Activated B cell treated with CpG ODN at 0.5 μM for 24 hours (primary cell): ENCODE data around the gene SNAPC5. TPM values are rescaled to one million over a fixed set of nuclear protein-coding genes. Genes with fewer than 3 reads are reported as not detected.

Source experiments
- ATAC-seq: fragments of 200-7000 bp; cut with Tn5 transposase; one replicate; pipeline ENCODE4 v1.10.0; 2021; ENCODE audit warnings: low read depth, mild to moderate bottlenecking, moderate library complexity
- CTCF ChIA-PET: fragments of 350-600 bp; sonication (Branson Sonifier 250); formaldehyde crosslinking; loops from one replicate; lab custom pipeline; 2021; ENCODE audit warnings: antibody characterized with exemption; lab: Charles Lee
- POLR2A ChIA-PET: fragments of 350-600 bp; sonication (Branson Sonifier 250); formaldehyde crosslinking; loops from one replicate; lab custom pipeline; 2021; ENCODE audit warnings: antibody characterized with exemption; lab: Charles Lee
- DNase-seq: peaks from one replicate; pipeline ENCODE4 v3.0.0; 2022
- H3K27ac Mint-ChIP-seq: one replicate; pipeline ENCODE4 v1.8.0; 2020; ENCODE audit warnings: mixed read lengths
- H3K27me3 Mint-ChIP-seq: one replicate; pipeline ENCODE4 v1.8.0; 2021; ENCODE audit warnings: mixed read lengths
- H3K36me3 Mint-ChIP-seq: one replicate; pipeline ENCODE4 v1.8.0; 2021; ENCODE audit warnings: low read depth, mixed read lengths
- H3K4me1 Mint-ChIP-seq: one replicate; pipeline ENCODE4 v1.8.0; 2021; ENCODE audit warnings: mixed read lengths
- H3K4me3 Mint-ChIP-seq: one replicate; pipeline ENCODE4 v1.8.0; 2020; ENCODE audit warnings: mild to moderate bottlenecking, mixed read lengths
- H3K9me3 Mint-ChIP-seq: one replicate; pipeline ENCODE4 v1.8.0; 2020; ENCODE audit warnings: mixed read lengths
- CTCF ChIP-seq: fragments of 200-600 bp; IDR thresholded peaks from one replicate; pipeline ENCODE4 v1.8.0; 2022; ENCODE audit warnings: antibody characterized with exemption, mild to moderate bottlenecking
- intact Hi-C: fragments of 100-400 bp; cut with micrococcal nuclease; formaldehyde crosslinking; loops from one replicate; pipeline ENCODE4 v1.15.1; 2024
- total RNA-seq: library from RNA; stranded (reverse); gene quantifications from 2 replicates; pipeline ENCODE4 v1.2.3, GENCODE V29; 2022

SNAPC5 gene
- total RNA-seq, 1 donor from 2014 or later: 28.5 TPM

GRCh38 chr15:66454143-66454542 is 43.4 kb downstream of the SNAPC5 start:
- Mint-ChIP-seq H3K4me3 (no peak overlapping the region), H3K4me1 (peaks cover 8% of the 10 kb centered on the region), H3K9me3 (no peaks in the 10 kb centered on the region), H3K36me3 (peaks cover 23% of the 10 kb centered on the region), H3K27me3 (no peaks in the 10 kb centered on the region), H3K27ac (no peak overlapping the region)
- DNase-seq (no peak), ATAC-seq (no peak)
- CTCF ChIA-PET: no interaction called here
- no peak for TF ChIP-seq CTCF
- POLR2A ChIA-PET: no interaction called here
- intact Hi-C loops: no loop called here

GRCh38 chr15:66452971-66453580 is 44.5 kb downstream of the SNAPC5 start:
- H3K36me3 Mint-ChIP-seq: peaks cover 20% of the 10 kb centered on the region
- no peaks in the 10 kb centered on the region for H3K9me3 Mint-ChIP-seq
- H3K27ac Mint-ChIP-seq: no peak overlapping the region
- TF ChIP-seq CTCF: no peak
- peaks cover 7% of the 10 kb centered on the region for H3K4me1 Mint-ChIP-seq
- intact Hi-C loops: no loop called here
- ATAC-seq (no peak), DNase-seq (no peak)
- no peaks in the 10 kb centered on the region for H3K27me3 Mint-ChIP-seq
- POLR2A ChIA-PET: no interaction called here
- H3K4me3 Mint-ChIP-seq: no peak overlapping the region
- CTCF ChIA-PET: no interaction called here

- intact Hi-C loops: no loop called here
- ATAC-seq: no peak
- DNase-seq: no peak
- no peaks in the 10 kb centered on the region for H3K9me3 Mint-ChIP-seq
- POLR2A ChIA-PET: no interaction called here
- no peak for TF ChIP-seq CTCF
- peaks cover 4% of the 10 kb centered on the region for H3K4me1 Mint-ChIP-seq
- peaks cover 25% of the 10 kb centered on the region for H3K36me3 Mint-ChIP-seq
- no peak overlapping the region for H3K27ac Mint-ChIP-seq
- H3K4me3 Mint-ChIP-seq: no peak overlapping the region
- CTCF ChIA-PET: no interaction called here
- no peaks in the 10 kb centered on the region for H3K27me3 Mint-ChIP-seq
These were observed 45.1 kb downstream of the SNAPC5 start for GRCh38 chr15:66452420-66452819.

Other genes with a start within 250 kb of the SNAPC5 start
- not detected in 2 replicates for gene MEGF11, start 244.0 kb downstream of the SNAPC5 start, total RNA-seq
- gene DIS3L, start 204.2 kb downstream of the SNAPC5 start, total RNA-seq: 23.8 and 27.2 TPM in 2 replicates
- 10.8 and 11.5 TPM in 2 replicates for gene TIPIN, start 141.1 kb downstream of the SNAPC5 start, total RNA-seq
- 37.9 and 42.0 TPM in 2 replicates for gene MAP2K1, start 110.8 kb downstream of the SNAPC5 start, total RNA-seq
- gene RPL4, start 7.1 kb upstream of the SNAPC5 start, total RNA-seq: 3,690 and 4,303 TPM in 2 replicates
- 8.4 and 13.7 TPM in 2 replicates for gene ZWILCH, start 7.6 kb upstream of the SNAPC5 start, total RNA-seq
- not detected in 2 replicates for gene LCTL, start 68.2 kb upstream of the SNAPC5 start, total RNA-seq
- gene SMAD6, start 204.5 kb upstream of the SNAPC5 start, total RNA-seq: 0.04 and 0.05 TPM in 2 replicates